ENCODE data around the gene S100A8.
"Not testable (repeated sequence)": the region's sequence is repeated elsewhere in the genome, so short reads cannot be mapped to it uniquely, and the experiment has no call there.

The S100A8 gene

DNA sequence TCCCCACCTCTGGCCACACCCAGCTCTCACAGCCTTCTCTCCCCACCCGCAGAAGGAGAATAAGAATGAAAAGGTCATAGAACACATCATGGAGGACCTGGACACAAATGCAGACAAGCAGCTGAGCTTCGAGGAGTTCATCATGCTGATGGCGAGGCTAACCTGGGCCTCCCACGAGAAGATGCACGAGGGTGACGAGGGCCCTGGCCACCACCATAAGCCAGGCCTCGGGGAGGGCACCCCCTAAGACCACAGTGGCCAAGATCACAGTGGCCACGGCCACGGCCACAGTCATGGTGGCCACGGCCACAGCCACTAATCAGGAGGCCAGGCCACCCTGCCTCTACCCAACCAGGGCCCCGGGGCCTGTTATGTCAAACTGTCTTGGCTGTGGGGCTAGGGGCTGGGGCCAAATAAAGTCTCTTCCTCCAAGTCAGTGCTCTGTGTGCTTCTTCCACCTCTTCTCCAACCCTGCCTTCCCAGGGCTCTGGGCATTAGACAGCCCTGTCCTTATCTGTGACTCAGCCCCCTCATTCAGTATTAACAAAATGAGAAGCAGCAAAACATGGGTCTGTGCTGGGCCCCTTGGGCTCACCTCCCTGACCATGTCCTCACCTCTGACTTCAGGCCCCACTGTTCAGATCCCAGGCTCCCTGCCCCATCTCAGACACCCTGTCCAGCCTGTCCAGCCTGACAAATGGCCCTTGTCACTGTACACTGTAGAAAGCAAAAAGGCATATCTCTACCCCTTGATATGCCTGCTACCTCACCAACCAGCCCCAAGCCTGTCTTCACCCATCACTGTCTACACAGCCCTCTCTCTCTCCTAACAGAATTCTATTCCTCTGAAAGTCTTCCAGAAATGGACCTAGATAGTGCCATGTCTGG is 30.0 kb downstream of the S100A8 start:
- DNase-seq = no peak

DNA sequence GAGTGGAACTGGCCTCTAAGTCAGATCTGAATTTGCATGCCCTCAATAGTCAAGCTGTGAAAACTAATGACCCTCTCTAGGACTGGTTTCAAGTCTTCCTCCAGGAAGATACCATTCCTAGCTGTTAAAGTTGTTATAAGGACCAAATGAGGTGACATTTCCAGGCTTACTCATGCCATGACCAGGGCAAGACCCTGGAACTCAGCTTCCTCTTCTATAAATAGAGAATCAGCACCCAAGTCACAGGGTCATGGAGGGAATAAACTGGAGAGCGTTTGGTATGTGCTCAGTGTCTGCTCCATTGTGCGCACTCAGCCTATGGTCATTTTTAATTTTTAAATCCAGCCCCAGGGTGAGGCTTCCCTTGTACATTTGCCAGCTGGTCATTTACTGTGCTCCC is 30.7 kb downstream of the S100A8 start:
- DNase-seq = no peak

DNA sequence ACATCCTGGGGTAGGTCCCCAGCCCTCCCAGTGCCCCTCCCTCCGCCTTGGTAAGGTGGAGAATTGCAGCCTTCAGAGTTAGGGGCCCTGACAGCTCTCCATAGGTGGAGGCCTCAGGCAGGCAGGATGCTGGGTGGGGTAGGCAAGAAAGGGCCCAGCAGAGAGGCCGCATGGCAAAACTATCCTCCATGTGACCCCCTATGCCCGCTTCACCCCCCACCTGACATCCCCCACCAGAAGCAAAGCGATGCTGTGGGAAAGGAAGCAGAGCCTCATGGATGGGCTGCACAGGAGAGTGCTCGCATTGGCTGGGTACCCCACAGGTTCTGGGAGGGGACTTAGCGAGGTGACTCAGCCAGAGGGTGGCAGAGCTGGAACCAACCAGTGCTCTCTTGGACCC is 31.6 kb downstream of the S100A8 start:
- no peak for DNase-seq

DNA sequence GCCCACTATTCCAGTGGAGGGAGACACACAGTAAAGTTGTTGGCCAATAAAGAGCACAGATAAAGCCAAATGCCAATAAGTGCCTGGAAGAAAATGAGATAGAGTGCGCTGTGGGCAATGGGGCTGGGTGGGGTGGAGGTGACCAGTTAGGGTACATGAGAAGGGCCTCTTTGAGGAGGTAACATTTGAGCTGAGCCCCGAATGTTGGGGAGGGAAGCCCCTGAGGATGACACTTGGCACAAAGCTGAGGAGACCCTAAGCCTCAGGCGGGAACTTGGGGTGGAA is 32.2 kb downstream of the S100A8 start:
- no peak for DNase-seq

DNA sequence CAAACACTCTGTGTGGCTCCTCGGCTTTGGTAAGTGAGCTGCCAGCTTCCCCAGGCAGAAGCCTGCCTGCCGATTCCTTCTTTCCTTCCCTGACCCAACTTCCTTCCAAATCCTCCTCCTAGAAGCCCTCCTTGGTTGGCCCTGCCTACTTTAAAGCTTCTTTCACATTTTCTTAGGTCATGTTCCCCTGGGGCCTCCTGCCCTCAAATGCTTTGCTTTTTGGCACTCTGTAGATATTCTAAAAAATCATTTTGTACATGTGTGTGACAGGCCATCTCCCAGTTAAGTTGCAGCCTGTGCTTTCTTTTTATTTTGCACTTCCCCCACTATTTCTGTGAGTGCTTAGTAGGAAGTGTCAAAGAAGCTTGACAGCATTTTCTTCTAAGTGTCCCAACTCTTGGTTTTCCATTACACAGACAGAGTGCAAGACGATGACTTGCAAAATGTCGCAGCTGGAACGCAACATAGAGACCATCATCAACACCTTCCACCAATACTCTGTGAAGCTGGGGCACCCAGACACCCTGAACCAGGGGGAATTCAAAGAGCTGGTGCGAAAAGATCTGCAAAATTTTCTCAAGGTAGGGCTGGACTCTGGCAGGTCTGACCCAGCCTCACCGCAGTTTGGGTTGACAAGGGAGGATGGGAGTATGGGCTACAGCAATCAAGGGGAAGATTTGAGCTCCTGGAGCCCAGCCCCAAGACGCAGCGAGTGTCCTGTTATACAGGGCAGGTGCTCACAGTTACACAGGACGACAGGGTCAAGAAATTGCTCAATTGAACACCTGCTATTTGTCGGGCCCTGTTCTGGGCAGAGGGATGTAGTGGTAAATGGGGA is 32.8 kb downstream of the S100A8 start, which contains the start of gene S100A9:
Gene S100A9, plus strand, starts transcription at position 2 of the 838 bp plus-strand sequence. Its CDS starts 430 bp downstream, at position 432.
- DNase-seq = peak; percentile 38 to 47

DNA sequence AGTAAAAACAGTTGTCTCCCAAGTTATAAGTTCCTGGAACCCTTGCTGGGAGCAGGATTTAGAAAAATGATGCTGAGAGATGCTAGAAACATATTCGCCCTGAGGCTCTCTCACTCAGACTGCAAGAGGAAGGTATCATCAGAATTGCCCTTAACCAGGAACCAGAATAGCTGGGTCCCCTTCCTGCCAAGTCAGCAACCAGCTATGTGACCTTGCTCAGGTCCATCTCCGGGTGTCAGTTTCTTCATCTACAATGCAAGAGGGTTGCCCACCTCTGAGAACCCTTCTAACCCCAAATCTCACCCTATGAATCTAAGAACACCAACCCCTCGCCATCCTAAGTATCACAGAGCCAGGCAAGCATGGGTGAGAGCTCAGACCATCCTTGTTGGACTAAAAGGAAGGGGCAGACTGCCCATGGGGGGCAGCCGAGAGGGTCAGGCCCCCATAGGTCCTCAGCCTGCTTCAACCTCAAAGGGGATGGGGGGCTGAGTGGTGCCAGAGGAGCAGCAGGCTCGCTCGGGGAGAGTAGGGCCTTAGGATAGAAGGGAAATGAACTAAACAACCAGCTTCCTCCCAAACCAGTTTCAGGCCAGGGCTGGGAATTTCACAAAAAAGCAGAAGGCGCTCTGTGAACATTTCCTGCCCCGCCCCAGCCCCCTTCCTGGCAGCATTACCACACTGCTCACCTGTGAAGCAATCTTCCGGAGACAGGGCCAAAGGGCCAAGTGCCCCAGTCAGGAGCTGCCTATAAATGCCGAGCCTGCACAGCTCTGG is 33.6 kb downstream of the S100A8 start:
- DNase-seq = peak; percentile 83 to 85

DNA sequence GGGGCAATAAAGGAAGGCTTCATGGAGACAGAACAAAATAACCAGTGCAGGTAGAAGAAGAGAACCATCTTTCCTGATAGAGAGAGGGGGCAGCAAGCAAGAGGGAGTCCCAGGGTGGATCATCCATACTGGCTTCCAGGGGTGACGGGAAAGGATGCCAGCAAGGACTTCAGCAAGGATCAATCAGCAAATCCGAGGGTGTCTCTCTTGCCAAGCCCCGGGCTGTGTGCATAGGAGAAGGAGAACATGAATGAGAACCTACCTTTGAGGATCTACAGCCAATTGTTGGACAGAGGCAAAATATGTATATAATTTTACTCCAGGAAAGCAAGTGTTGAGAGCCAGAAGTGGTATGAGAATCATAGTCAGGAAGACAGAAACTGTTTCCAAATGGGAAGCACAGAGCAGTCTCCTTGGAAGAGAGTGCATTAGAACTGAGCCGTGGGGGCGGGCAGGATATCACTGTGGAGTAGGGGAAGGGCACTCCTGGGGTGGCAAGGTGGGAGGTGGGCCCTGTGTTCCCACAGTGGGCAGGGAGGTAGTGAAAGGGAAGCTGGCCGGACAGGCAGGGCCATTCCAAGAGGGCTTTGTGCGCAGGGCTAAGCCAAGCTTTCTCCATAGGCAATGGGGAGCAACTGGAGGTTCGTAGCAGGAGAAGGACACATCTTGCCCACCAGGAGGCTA is 34.3 kb downstream of the S100A8 start:
- DNase-seq = no peak

DNA sequence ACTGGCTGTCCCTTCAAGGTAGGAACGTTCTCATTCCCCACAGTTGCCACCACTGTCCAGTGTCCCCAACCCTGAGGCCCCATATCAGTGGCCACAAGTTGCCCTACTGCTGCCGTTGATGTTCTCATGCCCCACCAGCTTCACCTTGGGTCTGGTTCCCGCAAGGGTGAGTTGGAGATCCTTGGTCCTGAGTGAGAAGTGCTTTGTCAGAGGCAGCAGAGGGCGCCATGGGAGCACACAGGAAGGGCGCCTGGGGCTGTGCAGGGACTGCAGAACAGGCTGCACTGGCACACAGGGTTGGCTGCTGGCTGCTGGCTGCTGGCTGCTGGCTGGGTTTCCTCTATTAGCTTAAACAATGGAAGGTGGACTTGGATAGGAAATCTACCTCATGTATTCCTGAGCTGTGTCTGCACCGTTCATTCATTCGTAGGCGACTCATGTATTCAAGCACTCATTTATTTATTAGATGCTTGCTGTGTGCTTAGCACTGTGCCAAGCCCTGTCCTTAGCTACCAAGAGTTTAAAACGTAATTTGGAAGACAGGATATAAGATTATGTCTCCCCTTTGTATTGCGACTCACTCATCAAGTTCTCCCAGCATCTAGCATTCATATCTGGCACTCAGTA is 35.3 kb downstream of the S100A8 start:
- DNase-seq = peak; percentile 83 to 85

DNA sequence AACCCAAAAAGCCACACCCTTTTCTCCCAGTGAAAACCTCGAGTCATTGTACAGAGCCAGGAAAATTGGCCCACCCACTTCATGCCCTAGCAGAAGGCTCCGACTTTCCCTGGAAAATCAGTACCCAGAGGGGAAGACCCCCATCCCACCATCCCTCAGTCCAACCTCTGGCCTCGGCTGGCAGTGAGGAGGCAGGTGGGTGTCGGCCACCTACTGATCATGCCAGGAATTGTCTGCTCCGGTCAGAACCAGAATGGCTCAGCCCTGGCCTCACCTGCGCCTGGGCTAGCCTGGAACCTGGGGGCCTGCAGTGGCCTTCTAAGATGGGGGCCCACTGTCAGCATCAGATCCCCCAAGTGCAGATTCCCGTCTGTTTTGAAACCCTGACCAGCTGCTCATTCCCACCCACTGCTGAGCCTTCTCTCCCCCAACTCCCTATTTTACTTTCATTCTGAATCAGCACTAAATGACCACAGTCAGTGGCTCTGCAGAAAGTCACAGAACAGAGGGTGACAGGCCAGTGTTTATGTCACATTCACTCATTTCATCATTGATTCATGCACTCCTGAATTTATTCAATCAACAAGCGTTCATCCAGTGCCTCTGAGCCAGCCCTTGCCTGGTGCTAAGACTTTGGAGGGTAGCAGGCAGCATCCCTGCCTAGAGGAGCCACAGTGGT is 36.2 kb downstream of the S100A8 start:
- DNase-seq = no peak

DNA sequence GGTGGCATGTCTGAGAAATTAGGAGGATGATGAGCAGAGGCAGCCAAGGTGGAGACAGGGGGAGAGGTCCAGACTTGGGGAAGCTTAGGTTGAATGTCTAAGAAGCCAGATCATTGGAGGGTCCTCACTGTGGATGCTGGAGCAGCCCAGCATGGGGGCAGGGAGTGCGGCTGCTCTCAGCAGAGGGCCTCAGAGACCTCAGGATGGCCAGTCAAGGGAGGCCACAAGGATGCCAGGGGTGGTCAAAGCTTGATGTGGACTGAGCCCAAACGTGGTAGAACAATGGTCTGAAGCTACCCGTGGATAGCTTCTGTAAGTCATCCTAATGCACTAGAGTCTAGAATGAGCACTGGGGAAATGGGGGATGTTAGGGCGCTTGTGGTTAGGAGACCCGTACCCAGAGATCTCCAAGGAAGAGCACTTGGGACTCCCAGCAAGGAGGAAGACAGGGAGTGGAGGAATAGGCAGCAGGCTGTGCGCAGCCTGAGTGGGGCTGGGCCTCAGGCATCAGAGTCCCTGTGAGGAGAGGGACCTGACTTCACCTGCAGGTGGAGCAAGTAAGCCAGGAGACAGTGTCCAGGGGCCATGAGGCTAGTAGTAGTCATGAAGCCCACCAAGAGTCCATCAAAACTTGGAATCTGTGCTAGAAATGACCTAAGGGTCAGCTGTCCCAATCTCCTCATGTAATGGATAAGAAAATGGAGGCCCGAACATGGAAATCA is 37.5 kb downstream of the S100A8 start:
- DNase-seq = no peak

DNA sequence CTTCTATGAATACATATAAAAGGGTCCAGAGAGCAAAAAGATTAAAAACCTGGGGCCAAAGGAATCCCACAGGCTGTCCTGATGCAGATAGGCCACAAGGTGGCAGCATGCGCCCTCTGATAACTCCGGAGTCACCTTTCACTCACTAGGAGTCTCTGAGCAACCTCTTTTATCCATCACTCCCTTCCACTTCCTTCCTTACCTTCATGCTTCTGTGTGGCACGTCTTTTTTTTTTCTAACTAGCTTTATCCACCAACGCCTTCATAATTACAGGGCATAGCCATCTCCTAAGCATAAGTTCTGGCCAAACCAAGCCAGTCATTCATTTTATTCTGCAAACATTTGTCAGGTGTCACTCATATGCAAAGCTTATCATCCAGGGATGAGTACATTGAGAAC is 38.4 kb downstream of the S100A8 start:
- DNase-seq = peak; percentile 57 to 67

DNA sequence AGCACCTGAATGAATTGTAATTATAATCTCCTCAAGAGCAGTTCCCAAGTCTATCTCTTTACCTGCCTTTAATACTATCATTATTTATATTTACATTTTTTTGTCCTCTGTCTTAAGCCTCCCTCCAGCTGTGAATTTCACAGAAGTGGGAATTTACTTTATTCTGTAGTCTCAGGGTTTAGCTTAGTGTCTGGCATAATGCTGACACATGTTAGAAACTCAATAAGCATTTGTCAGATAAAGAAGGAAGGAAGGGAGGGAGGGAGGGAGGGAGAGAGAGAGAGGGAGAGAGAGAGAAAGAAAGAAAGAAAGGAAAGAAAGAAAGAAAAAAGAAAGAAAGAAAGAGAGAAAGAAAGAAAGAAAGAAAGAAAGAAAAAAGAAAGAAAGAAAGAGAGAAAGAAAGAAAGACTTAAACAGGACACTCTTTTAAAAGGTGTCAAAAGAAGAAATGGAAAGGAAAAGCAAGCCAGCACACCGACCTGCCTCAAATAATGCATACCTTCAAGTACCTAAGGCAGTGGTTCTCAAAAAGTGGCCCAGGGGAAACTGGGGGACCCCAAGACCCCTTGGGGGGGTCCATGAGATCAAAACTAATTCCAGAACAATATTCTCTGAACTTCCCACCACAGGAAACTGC is 40.4 kb downstream of the S100A8 start:
- DNase-seq = no peak

DNA sequence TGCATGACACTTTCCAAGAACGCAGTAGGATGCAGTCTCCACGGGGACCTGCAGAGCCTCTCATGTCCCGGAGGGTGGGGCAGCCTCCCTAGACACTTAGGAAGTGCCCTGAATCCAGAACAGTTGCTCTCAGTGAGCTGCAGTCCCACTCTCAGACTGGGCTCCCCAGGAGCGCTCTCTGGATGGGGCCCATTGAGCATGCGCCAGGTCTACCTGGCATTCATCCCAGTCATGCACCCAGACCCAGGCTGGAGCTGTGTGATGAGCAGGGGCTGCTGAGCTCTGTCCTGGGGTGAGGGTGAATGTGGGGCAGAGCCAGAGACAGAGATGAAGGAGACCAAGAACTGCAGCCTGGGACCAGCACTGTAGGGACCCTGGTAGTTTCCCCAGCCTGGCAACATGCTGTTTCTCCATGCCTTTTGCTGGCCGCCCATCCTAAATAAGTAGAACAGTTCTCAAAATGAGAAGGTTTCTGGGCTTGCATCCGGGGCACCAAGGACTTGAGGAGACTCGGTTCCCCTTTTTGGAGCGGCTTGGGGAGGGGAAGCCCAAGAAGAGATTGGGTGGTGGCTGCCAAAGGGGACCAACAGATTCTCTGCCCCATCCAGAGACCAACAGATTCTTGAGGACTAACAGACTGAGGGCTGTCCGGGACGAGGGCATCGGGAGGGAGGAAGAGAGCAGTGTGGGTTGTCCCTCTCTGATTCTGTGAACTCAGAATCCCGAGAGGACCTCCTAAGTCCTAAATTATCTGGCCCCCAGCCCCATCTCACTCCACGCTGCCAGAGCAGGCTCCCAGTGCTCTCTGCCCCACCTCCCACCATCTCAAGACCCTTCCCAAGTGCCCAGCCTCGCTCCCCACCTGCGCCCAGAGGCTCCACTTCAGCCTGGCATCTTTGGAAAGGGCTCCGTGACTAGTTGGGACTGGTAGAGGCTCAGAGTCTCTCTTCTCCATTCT is 41.2 kb downstream of the S100A8 start:
- DNase-seq = no peak

DNA sequence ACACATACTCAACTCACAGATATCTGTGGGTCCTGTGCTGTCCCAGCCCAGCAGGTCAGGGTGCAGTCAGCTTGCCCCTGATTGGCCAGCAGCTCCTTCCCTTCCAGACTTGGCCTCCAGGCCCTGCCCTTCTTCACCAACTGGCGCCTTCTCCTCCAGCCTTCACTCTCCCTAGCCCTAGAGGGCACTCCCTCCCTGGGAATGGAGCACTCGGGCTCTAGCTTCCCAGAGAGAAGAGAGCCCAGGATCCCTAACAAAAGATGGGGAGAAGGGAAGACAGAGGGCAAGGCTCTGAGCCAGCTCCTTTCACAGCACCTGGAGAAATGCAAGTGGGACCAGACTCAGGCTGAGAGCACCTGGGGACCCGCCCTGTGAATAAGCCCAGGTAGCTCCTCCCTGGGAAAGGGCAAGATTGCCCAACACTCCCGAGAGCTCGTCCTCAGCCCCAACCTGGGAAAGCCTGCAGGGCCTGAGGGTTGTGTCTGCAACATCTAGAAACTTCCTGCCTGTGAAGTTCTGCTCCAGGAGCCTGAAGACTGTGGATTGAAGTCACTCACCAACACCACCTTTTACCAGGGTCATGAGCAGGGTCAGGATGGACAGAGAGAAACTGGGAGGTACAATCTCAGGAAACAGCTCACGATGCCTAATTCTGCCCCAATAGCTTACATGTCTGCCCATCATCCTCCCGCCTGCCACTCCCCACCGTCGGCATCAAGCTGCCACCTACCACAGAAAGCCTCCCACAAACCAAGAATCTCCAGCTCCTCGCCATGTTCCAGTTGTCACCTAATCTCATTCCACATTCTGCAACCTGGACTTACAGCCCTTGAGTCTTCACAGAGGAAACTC is 42.1 kb downstream of the S100A8 start, which contains the start of gene PGLYRP4:
Gene PGLYRP4, minus strand, starts transcription at position 331 of the 852 bp plus-strand sequence. CDS start 909 bp downstream, outside the sequence.
- DNase-seq = no peak

DNA sequence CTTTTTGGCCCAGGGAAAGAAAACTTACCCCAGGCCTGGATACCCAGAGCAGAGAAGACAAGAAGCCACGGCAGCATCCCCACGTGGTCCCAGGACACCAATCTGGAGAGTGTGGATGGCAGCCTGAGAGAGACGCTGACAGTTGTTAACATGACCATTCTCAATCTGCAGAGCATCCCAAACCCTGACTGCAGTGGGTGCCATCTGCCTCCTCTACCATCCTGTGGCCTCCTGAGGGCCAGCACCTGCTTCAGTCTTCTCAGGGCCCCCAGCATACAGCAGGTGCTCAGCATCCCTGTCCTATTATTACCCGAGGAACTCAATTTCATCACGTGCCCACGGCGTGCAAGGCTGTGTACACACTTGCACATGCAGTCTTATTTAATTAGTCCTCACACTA is 43.0 kb downstream of the S100A8 start:
- DNase-seq = no peak

DNA sequence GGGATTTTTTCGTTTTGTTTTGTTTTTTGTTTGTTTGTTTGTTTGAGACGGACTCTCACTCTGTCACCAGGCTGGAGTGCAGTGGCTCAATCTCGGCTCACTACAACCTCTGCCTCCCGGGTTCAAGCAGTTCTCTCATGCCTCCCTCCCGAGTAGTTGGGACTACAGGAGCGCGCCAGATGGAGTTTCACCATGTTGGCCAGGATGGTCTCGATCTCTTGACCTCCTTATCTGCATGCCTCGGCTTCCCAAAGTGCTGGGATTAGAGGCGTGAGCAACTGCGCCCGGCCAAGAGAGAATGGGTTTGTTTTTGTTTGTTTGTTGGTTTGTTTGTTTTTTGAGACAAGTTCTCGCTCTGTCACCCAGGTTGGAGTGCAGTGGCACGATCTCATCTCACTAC is 43.8 kb downstream of the S100A8 start:
- DNase-seq = not testable (repeated sequence)

DNA sequence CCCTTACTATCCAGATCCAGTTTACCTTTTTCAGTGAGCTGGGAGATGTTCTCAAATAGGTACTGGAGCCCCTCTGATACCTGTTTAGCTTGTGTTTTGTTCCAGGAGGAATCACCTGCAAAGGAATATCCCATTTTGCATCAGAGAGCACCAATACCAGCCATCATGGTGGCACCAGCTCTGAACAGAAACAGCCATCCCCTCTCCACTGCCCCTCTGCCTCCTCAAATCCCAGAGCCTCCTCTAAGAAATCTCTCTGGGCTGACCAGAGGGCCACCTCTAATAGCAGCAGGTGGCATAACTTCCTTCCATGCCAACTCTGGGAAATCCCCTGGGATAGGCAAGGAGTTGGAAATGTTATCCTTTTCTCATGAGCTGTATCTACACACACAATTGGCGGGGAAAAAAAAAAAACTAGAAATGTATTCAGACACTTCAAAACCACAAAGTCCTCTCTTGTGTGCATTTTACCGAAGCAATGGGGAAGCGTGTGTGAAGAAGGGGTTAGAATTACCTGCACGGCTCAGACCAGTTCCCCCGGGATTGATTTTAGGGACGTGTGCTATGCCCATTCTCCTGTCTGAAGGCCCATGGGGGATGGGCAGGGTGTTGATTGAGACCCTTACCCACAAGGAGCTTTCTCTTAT is 44.7 kb downstream of the S100A8 start:
- no peak for DNase-seq
